Stimulated activated memory B cell treated with anti-CD40 and anti-IgM and Interleukin-4, amounts not matched to agents 10 μg/mL and 1 μg/mL and 100 μg/mL, for 72 hours (primary cell): ENCODE measurements around the gene RNF32.
A peak's percentile ranks its signal among the peaks of the same experiment; 100 is the strongest.
"Not testable (repeated sequence)": the region's sequence is repeated elsewhere in the genome, so short reads cannot be mapped to it uniquely, and the experiment has no call there.

Experiments
- ATAC-seq: fragments of 150-1000 bp; cut with Tn5 transposase; 2 replicates; pipeline ENCODE4 v1.10.0; 2021
- H3K27ac Mint-ChIP-seq: one replicate; pipeline ENCODE4 v1.8.0; 2022; ENCODE audit warnings: mild to moderate bottlenecking, mixed read lengths
- H3K27me3 Mint-ChIP-seq: one replicate; pipeline ENCODE4 v1.8.0; 2022; ENCODE audit warnings: mixed read lengths
- H3K36me3 Mint-ChIP-seq: one replicate; pipeline ENCODE4 v1.8.0; 2022; ENCODE audit warnings: mixed read lengths
- H3K4me1 Mint-ChIP-seq: one replicate; pipeline ENCODE4 v1.8.0; 2022; ENCODE audit warnings: mixed read lengths
- H3K4me3 Mint-ChIP-seq: one replicate; pipeline ENCODE4 v1.8.0; 2022; ENCODE audit warnings: mild to moderate bottlenecking, moderate library complexity, mixed read lengths
- H3K9me3 Mint-ChIP-seq: one replicate; pipeline ENCODE4 v1.8.0; 2022; ENCODE audit warnings: mixed read lengths

RNF32 gene

GRCh38 chr7:156673454-156673853 is 32.9 kb downstream of the RNF32 start:
- Mint-ChIP-seq H3K36me3 (peaks cover 48% of the 10 kb centered on the region), H3K27me3 (no peaks in the 10 kb centered on the region), H3K9me3 (no peaks in the 10 kb centered on the region), H3K4me1 (no peaks in the 10 kb centered on the region), H3K4me3 (no peak overlapping the region), H3K27ac (no peak overlapping the region)
- no peak for ATAC-seq

- Mint-ChIP-seq H3K9me3 (no peaks in the 10 kb centered on the region), H3K27me3 (no peaks in the 10 kb centered on the region), H3K27ac (no peak overlapping the region), H3K36me3 (peaks cover 51% of the 10 kb centered on the region), H3K4me1 (no peaks in the 10 kb centered on the region), H3K4me3 (no peak overlapping the region)
- ATAC-seq = no peak
These were observed 33.3 kb downstream of the RNF32 start for GRCh38 chr7:156673902-156674301.

- Mint-ChIP-seq H3K4me1 (no peaks in the 10 kb centered on the region), H3K27ac (no peak overlapping the region), H3K36me3 (peaks cover 55% of the 10 kb centered on the region), H3K27me3 (no peaks in the 10 kb centered on the region), H3K4me3 (no peak overlapping the region), H3K9me3 (no peaks in the 10 kb centered on the region)
- ATAC-seq = no peak
These were observed 35.1 kb downstream of the RNF32 start for GRCh38 chr7:156675721-156676120.

- Mint-ChIP-seq H3K27ac (no peak overlapping the region), H3K4me1 (no peaks in the 10 kb centered on the region), H3K9me3 (no peaks in the 10 kb centered on the region), H3K36me3 (peaks cover 50% of the 10 kb centered on the region), H3K27me3 (no peaks in the 10 kb centered on the region), H3K4me3 (no peak overlapping the region)
- no peak for ATAC-seq
These were observed 35.7 kb downstream of the RNF32 start for GRCh38 chr7:156676263-156676662.

- no peak for ATAC-seq
- Mint-ChIP-seq H3K27me3 (no peaks in the 10 kb centered on the region), H3K27ac (no peak overlapping the region), H3K9me3 (no peaks in the 10 kb centered on the region), H3K4me1 (no peaks in the 10 kb centered on the region), H3K4me3 (peak overlapping the region; percentile 51), H3K36me3 (peaks cover 56% of the 10 kb centered on the region)
These were observed 36.9 kb downstream of the RNF32 start for GRCh38 chr7:156677374-156678054.

- Mint-ChIP-seq H3K9me3 (no peaks in the 10 kb centered on the region), H3K27me3 (no peaks in the 10 kb centered on the region), H3K4me1 (no peaks in the 10 kb centered on the region), H3K27ac (no peak overlapping the region), H3K36me3 (peaks cover 59% of the 10 kb centered on the region), H3K4me3 (no peak overlapping the region)
- ATAC-seq = no peak
These were observed 39.7 kb downstream of the RNF32 start for GRCh38 chr7:156680281-156680680.

GRCh38 chr7:156682928-156683327 is 42.4 kb downstream of the RNF32 start:
- H3K36me3 Mint-ChIP-seq = peaks cover 38% of the 10 kb centered on the region
- no peak overlapping the region for H3K4me3 Mint-ChIP-seq

GRCh38 chr7:156684251-156684650 is 43.7 kb downstream of the RNF32 start:
- Mint-ChIP-seq H3K4me1 (no peaks in the 10 kb centered on the region), H3K4me3 (no peak overlapping the region), H3K27me3 (no peaks in the 10 kb centered on the region), H3K36me3 (peaks cover 27% of the 10 kb centered on the region), H3K9me3 (no peaks in the 10 kb centered on the region), H3K27ac (no peak overlapping the region)
- no peak for ATAC-seq

More at GRCh38 chr7:156682928-156683327, 42.4 kb downstream of the RNF32 start:
- Mint-ChIP-seq H3K4me1 (no peaks in the 10 kb centered on the region), H3K27ac (no peak overlapping the region), H3K9me3 (no peaks in the 10 kb centered on the region), H3K27me3 (no peaks in the 10 kb centered on the region)
- ATAC-seq = no peak

GRCh38 chr7:156684661-156685060 is 44.1 kb downstream of the RNF32 start:
- Mint-ChIP-seq H3K27me3 (no peaks in the 10 kb centered on the region), H3K4me3 (no peak overlapping the region), H3K4me1 (no peaks in the 10 kb centered on the region), H3K27ac (no peak overlapping the region), H3K9me3 (no peaks in the 10 kb centered on the region), H3K36me3 (peaks cover 23% of the 10 kb centered on the region)
- no peak for ATAC-seq

GRCh38 chr7:156691764-156692163 is 51.2 kb downstream of the RNF32 start:
- H3K36me3 Mint-ChIP-seq = peaks cover 42% of the 10 kb centered on the region
- peaks cover 10% of the 10 kb centered on the region for H3K9me3 Mint-ChIP-seq
- no peak overlapping the region for H3K4me3 Mint-ChIP-seq
- no peak for ATAC-seq
- no peak overlapping the region for H3K27ac Mint-ChIP-seq
- no peaks in the 10 kb centered on the region for H3K27me3 Mint-ChIP-seq
- peaks cover 6% of the 10 kb centered on the region for H3K4me1 Mint-ChIP-seq

GRCh38 chr7:156692849-156693248 is 52.3 kb downstream of the RNF32 start:
- Mint-ChIP-seq H3K4me1 (peaks cover 6% of the 10 kb centered on the region), H3K4me3 (no peak overlapping the region)

GRCh38 chr7:156693627-156694026 is 53.1 kb downstream of the RNF32 start:
- Mint-ChIP-seq H3K27ac (no peak overlapping the region), H3K9me3 (peaks cover 15% of the 10 kb centered on the region), H3K4me1 (peaks cover 6% of the 10 kb centered on the region), H3K36me3 (peaks cover 60% of the 10 kb centered on the region), H3K4me3 (no peak overlapping the region), H3K27me3 (no peaks in the 10 kb centered on the region)
- ATAC-seq = no peak

More at GRCh38 chr7:156692849-156693248, 52.3 kb downstream of the RNF32 start:
- peaks cover 53% of the 10 kb centered on the region for H3K36me3 Mint-ChIP-seq
- no peak for ATAC-seq
- peaks cover 15% of the 10 kb centered on the region for H3K9me3 Mint-ChIP-seq
- H3K27ac Mint-ChIP-seq = no peak overlapping the region
- H3K27me3 Mint-ChIP-seq = no peaks in the 10 kb centered on the region

- H3K4me1 Mint-ChIP-seq, H3K4me3 Mint-ChIP-seq, ATAC-seq, H3K27ac Mint-ChIP-seq, H3K27me3 Mint-ChIP-seq: not testable (repeated sequence)
- Mint-ChIP-seq H3K9me3 (peaks cover 22% of the 10 kb centered on the region), H3K36me3 (peaks cover 80% of the 10 kb centered on the region)
These were observed 56.7 kb downstream of the RNF32 start for GRCh38 chr7:156697283-156697682.

GRCh38 chr7:156698512-156698911 is 57.9 kb downstream of the RNF32 start:
- not testable (repeated sequence) for ATAC-seq, H3K27ac Mint-ChIP-seq, H3K27me3 Mint-ChIP-seq, H3K4me1 Mint-ChIP-seq, H3K4me3 Mint-ChIP-seq
- Mint-ChIP-seq H3K36me3 (peaks cover 80% of the 10 kb centered on the region), H3K9me3 (peaks cover 14% of the 10 kb centered on the region)

GRCh38 chr7:156701787-156702186 is 61.2 kb downstream of the RNF32 start:
- not testable (repeated sequence) for H3K4me1 Mint-ChIP-seq, H3K27me3 Mint-ChIP-seq, H3K27ac Mint-ChIP-seq, H3K4me3 Mint-ChIP-seq, ATAC-seq
- Mint-ChIP-seq H3K36me3 (peaks cover 85% of the 10 kb centered on the region), H3K9me3 (peaks cover 14% of the 10 kb centered on the region)

GRCh38 chr7:156702399-156702798 is 61.8 kb downstream of the RNF32 start:
- Mint-ChIP-seq H3K4me3 (no peak overlapping the region), H3K27ac (no peak overlapping the region), H3K36me3 (peaks cover 85% of the 10 kb centered on the region), H3K27me3 (no peaks in the 10 kb centered on the region), H3K9me3 (peaks cover 13% of the 10 kb centered on the region), H3K4me1 (peaks cover 7% of the 10 kb centered on the region)
- no peak for ATAC-seq
